Hepatocyte (in vitro differentiated cells): ENCODE results near the gene FUT7.

Source experiments
- CTCF ChIP-seq: fragments of 200-600 bp; sonication (generic); IDR thresholded peaks from 2 replicates; pipeline ENCODE4 v1.5.1; 2016; ENCODE audit warnings: antibody characterized with exemption, mild to moderate bottlenecking; ENCODE audit not compliant: poor library complexity
- EZH2 ChIP-seq: fragments of 200-600 bp; sonication (generic); IDR thresholded peaks from 2 replicates; pipeline ENCODE4 v1.6.1; 2016; ENCODE audit warnings: antibody characterized with exemption, mild to moderate bottlenecking, borderline replicate concordance
- EZH2phosphoT487 ChIP-seq: fragments of 200-600 bp; sonication (generic); IDR thresholded peaks from one replicate; pipeline ENCODE4 v1.6.1; 2018; ENCODE audit warnings: antibody characterized with exemption, mild to moderate bottlenecking, low read depth, moderate library complexity; ENCODE audit not compliant: unreplicated experiment, severe bottlenecking

- TF ChIP-seq CTCF (no peak), EZH2phosphoT487 (no peak), EZH2 (no peak)
Observed at GRCh38 chr9:137019891-137020683, 11.8 kb downstream of the FUT7 start.
